ENCODE results near the gene SLC25A41.
"Not testable (repeated sequence)": the region's sequence is repeated elsewhere in the genome, so short reads cannot be mapped to it uniquely, and the experiment has no call there.

The SLC25A41 gene

DNA sequence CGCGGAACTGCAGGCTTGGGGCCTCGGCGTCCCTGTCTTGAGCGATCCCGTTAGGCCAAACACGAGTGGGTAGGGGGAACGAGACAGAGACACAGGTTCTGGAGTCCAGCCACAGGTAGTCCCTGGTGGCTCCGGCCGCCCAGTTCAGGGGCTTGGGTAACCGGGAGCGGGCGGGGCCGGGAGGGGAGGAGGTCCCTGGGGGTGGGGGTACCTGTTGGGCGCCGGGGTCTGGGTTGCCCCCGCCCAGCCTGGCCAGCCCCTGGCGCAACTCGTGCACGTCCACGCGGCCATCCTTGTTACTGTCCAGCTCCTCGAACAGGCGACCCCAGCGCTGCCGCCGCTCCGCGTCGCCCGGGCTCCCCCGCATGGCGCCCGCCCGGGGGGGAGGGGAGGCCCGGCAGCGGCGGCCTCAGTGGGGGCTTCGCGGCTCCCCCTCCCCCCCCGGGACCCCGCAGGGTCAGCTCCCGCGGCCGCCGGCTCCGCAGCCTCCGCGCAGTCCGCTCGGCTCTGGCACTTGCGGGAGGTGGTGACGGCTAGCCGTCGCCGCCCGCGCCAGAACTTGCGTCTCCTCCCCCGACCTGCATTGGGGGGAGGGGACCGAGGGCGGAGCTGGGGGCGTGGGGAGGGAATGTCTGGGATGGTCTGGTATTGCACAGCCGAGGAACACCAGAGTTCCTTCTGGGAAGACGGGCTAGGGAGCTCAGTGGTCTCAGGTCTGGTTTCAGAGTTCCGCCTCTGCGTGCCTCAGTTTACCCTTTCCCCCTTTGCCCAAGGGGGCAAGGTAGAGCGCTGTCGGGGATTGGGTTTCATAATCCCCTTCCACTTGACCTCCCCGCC, 25.9 kb upstream of the SLC25A41 start, which contains the start of gene SLC25A23:
TSS of gene SLC25A23 (minus strand) at position 531 of the 837 bp plus-strand sequence. CDS start at position 367, 164 bp downstream.
- DNase-seq, result peak; percentile 91

DNA sequence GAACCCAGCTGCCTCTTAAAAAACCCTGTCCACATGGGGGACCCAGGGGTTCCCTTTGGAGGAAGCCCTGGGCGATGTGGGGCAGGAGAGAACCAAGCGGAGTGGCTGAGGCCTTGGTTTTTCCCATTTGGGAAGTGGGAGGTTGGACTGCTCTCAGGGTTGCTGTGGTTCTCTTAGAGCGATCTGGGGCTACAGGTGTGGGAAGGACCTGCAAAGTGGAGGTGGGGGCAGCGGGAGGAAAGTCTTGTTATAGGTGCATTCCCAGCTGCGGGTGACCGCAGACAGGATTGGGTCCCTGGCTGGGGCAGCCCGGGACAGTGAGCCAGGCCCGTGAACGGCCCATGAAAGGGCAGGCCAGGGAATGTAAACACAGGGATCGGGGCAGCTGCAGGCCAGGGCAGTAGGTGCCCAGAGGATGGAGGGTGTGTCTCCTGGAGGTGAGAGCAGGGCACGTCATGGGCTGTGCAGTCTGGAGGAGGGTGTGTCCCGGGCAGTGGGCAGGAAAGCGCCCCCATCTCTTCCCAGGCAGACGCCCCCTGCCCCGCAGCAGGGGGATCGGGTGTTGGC, 25.2 kb upstream of the SLC25A41 start:
- peak; percentile 60 for DNase-seq

DNA sequence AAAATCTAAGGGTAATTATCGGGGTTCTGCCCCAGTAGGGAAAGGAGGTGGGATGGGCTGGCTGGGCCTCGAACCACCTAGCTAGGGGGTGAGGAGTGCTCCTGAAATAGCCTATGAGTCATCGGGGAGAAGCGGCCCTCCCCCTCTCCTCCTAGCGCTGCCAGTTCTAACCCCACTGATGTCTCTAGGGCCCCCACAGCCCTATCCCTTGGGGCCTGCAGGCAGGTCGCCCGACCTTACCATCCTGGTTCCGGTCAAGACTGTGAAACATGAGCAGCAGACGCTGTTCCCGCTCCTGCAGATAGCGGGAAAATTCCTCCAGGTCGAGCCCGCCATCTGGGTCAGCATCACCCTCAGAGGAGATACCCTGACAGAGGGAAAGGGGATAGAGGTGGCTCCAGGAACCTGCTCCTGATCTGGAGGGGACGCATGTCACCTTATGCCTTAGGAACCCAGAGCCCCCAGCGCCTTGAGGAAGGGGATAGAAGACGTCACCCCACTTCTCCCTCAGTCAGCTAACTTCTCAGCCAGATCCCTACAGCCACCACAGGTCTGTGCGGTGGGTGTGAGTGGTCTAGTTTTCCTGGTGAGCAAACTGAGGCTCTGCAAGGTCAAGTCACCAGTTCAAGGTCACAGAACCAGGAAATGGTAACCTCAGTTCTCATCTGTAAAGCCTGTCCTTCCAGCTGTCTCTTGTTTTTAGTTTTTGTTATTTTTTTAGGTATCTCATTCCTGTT, 24.6 kb upstream of the SLC25A41 start:
- no peak for DNase-seq

DNA sequence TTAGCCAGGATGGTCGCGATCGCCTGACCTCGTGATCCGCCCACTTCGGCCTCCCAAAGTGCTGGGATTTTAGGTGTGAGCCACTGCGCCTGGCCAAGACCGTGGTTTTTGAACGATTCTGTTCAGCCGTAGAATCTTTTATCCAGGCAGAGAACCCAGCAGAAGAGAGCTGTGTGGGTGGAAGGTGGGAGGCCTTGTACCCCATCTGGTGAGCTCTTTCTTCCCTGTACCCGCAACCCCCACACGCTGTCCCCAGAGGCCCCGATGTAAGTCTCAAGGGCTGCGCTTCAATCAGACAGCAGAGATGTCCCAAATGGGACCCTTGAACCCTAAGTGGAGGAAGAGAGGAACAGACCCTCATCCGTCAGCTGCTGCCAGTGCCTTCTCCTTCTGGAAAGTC, 22.4 kb upstream of the SLC25A41 start:
- DNase-seq, result no peak

DNA sequence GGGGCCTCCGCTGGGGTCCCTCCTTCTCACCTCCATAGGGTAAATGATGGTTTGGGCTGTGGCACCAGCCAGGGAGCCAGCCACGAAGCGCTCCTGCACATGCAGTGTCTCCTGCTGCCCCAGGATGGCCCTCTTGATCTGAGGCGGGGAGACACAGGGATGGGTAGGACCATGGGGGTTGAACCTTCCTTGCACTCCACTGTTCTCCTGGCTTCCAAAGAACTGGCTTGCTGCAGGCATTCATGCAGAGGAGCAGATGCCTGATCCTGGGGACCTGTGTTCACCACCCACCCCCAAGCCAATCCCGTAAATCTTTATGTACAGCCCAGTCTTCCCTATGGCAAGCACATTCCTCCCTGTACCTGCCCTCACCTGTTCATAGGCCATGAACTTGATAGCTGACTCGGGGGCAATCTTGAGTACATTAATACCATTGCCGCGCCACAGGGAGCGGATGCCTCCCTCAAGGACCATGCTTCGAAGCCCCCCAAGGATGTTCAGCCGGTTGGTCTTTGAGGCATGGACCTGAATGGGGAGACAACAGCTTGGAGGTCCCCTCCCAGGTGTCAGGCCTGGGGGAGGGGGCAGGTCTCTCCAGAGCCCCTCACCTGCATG, 20.5 kb upstream of the SLC25A41 start:
- DNase-seq, result no peak

DNA sequence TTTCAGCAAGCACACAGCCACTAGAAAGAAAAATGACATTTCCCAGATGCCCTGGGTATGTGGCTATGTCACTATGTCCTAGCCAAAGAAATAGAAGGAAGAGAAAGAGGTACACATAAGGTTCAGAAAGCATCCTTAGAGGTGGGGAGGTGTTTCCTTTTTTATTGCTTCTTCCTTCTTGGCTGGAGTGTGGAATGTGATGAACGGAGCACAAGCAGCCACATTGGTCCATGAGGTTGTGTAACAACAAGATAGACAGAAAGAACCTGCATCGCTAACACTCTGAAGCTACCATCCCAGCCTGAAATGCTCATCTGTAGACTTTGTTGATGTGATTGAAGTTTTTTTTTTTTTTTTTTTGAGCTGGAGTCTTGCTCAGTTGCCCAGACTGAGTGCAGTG, 19.3 kb upstream of the SLC25A41 start:
- no peak for DNase-seq

DNA sequence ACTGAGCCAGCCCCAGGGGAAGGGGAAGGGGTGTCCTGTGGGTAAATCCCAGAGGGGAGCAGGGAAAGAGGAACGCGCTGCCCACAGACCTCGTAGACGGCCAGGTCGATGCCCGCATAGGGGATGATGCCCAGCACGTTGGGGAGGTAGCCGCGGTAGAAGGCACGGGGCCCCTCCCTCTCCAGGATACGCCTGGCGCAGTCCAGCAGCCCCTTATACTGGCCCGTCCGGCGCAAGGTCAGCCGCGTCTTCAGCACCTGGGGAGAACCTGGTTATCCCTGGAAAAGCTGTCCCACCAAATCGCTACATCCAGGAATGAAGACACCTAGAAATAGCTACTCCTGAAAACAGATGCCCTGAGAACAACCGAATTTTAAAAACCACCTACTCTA, 18.7 kb upstream of the SLC25A41 start:
- no peak for DNase-seq

DNA sequence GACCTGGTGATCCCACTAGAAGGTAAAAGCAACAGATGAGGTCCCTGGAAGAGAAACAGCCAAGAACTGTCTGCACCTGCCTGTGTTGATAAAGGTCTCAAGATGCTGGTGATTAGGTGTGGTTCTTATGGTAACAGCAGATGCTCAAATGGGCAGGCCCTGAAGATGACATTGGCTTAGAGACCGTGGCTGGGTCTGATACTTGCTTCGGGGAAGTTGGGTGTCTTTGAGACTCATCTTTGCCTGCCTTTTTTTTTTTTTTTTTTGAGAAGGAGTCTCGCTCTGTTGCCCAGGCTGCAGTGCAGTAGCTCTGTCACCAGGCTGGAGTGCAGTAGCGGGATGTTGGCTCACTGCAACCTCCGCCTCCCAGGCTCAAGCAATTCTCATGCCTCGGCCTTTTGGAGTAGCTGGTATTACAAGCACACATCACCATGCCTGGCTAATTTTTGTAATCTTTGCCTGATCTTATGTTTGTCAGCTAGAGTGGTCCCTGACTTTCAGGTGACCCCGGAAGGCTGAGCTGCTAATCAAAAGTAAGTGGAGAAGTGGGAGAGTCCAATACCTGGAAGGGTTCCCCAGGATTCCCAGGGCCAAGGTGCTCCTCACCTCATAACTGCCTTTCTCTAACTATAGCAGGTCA, 18.1 kb upstream of the SLC25A41 start:
- no peak for DNase-seq

DNA sequence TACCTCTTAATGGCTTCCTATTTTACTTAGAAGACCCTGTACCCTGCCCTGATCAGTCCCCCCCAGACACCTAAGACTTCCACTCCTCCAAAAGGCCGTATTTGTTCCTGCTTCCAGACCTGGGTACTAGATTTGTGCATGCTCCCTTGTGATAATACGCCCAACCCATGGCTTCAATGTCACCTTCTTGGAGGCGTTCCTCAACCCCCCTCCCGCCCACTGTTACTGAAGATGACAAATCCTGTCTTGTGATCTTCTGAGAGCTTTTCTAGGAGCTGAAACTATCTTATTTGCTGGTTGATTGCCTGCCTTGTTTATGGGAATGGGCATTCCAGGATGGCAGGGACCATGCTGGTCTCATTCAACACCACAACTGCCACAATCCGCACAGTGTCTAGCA, 16.6 kb upstream of the SLC25A41 start:
- DNase-seq, result no peak

DNA sequence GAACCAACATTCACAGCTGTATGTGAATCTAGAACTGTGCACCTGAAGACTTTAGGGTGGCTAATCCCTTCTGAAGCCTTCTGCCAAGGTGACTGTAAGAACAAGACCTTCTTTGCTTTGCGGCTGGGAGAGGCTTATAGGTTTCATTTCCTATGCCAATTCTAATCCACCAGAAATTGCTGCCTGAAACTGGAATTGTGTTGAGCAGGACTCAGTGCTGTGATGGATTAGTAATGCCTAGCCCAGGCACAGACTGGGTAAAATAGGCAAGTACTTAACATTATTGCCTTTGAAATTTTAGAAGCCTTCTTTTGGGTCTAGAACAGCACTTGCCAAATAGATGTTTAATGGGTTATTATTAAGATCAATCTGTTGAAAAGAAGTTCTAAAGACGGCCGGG, 14.5 kb upstream of the SLC25A41 start:
- DNase-seq, result no peak

DNA sequence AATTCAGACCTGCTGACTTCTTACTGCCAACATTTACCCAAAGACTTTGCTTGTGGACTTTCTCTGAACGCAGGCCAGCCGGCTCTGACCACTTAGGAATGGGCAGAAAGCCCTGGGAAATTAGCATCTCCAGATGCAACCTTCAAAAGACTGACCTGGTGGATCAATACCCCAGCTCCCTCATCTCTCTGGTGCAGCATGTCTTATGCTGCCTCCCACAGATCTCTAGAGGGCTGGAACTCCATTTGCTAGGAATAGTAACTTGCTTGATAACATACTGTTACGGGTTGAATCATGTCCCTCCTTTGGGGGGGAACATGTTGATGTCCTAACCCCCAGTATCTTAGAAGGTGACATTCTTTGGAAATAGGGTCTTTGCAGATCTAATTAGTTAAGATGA, 12.9 kb upstream of the SLC25A41 start:
- DNase-seq, result no peak

DNA sequence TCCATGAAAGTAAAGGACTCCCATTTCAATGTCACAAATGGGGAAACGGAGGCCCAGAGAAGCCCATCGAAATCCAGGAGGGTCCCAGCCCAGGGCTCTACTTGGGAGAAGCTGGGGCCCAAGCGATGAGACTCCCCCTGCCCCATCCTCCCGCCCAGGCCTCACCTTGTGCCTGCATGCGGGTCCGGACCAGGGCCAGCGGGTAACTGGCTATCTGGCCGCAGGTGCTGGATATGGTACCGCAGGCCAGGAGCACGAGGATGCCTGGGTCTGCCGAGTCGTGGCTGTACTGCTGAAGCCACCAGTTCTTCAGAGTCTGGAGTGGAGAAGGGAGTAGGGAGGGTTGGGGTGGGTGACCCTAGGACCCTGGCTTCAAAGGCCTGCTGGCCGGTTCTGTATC, 10.4 kb upstream of the SLC25A41 start:
- no peak for DNase-seq

DNA sequence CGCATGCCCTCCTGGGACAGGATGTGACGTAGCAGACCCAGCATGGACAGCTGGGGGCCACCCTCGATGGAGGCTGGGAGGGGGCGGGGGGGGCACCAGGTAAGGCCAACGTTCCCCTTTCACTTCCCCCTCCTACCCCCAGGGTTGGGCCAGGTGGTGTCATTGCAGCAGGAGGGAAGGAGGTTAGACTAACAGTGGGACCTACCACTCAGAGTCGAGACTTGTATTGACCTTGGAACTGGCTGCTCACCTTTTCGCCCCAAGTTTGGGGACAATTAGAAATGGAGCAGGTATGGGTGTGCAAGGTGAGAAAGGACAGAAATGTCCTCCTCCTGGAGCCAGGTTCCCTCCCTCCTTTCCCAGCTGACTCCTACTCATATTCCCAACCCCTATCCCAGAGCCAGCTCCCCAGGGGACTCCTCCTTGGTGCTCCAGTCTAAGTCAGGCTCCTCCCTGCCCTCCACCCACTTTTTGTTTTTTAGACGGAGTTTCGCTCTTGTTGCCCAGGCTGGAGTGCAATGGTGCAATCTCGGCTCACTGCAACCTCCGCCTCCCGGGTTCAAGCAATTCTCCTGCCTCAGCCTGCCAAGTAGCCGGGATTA, 8.6 kb upstream of the SLC25A41 start:
- DNase-seq, result no peak

DNA sequence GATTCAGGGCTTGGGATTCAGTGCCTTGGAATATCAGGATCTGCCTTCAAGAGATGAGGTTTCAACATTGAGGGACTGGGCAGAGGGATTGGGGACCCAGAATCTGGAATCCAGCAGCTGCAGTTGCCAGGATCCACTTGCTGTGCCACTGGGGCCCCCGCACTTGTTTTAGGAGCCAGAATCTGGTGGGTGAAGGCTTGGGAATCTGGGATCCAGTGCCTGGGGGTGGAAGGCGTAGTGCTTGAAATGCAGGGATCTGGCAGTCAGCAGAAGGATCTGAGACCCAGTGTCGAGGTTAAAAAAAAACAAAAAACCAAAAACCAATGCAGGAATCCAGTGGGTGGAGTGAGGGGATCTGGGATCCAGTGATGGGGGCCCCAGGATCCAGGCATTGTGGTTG, 7.3 kb upstream of the SLC25A41 start:
- no peak for DNase-seq

DNA sequence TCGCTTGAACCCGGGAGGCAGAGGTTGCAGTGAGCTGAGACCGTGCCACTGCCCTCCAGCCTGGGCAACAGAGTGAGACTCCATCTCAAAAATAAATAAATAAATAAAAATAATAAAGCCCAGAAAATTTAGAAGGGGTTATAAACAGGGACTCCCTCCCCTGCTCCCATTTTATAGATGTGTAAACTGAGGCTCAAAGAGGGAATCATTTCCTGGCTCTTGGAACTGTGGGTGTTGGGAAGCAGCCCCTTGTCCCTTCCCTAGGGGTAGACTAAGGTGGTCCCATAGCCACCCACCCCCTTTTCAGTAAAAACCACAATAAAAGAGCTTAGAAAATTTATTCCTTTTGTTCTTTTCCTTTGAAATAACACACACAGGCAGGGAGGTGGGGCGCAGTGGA, 6.2 kb upstream of the SLC25A41 start:
- DNase-seq, result no peak

DNA sequence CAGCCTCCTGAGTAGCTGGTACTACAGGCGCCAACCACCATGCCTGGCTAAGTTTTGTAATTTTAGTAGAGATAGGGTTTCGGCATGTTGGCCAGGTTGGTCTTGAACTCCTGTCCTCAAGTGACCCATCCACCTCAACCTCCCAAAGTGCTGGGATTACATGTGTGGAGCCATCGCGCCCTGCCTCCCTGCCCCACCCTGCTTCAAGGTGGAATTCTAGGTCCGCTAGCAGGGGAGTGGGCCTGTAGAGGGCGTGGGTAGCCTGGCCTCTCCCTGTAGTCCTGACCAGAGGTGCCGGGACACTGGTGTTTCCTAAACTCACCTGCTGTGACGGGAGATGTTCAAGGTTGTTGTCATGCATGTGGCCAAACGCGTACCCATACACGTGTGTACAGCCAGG, 398 bp downstream of the SLC25A41 start:
- no peak for DNase-seq

DNA sequence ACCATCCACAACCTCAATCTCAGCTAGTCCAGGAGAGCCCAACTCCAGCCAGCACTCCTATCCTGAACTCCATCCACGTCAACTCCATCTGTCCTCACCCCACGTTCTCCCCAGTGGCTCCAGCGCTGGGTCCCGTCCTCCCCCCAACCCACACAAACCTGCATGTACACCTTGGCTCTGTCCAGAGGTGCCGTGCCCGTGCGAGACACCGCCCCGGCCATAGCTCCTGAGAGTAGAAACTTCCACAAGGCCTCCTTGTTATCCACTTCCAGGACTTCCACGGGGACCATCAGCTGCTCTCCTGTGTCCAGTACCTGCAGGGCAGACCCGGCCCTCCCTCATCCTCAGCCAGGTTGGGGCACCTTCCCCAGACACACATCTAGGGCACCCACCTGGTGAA, 1.7 kb downstream of the SLC25A41 start:
- no peak for DNase-seq

DNA sequence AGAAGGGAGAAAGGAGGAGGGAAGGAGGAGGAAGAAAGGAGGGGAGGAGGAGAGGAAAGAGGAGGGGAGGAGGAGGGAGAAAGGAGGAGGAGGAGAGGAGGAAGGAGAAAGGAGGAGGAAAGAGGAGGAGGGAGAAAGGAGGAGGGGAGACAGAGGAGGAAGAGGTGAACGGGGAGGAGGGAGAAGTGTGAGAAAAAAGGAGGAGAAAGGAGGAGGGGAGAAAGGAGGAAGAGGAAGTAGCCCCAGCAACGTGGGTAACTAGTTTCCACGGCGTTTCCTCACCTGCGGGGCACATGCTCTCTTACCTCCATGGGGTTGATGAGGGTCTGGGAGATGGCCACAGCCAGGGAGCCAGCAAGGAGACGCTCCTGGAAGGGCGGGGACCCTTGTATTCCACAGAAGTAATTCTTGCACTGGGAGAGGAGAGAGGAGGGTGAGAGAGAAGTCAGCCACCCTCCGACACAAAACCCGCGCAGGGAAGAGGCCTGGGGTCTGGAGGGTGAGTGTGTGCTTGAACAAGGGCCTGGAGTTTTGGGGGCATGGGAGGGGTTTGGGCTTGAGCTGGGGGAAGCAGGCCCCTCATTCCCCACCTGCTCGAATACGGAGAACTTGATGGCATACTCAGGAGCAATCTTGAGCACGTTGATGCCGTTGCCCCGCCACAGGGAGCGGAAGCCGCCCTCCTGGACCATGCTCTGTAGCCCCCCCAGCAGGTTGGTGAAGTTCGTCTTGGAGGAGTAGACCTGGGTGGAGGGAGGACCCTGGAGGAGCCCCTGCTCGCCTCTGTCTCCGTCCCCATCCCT, 3.9 kb downstream of the SLC25A41 start:
- no peak for DNase-seq

DNA sequence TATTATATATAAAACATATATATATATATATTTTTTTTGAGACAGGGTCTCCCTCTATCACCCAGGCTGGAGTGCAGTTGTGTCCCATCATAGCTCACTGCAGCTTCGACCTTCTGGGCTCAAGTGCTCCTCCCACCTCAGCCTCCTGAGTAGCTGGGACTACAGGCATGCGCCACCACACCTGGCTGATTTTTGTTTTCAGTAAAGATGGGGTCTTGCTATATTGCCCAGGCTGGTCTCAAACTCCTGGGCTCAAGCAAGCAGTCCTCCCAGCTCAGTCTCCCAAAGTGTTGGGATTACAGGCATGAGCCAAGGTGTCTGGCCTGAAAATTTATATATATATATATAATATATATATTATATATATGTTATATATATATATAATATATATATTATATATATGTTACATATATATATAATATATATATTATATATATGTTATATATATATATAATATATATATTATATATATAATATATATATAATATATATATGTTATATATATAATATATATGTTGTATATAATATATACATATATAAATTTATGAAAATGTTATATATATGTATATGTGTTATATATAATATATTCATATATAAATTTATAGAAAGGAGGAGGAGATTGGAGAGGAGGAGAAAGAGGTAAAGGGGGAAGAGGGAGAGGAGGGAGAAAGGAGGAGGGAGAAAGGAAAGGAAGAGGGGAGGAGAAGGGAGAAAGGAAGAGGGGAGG, 4.7 kb downstream of the SLC25A41 start:
- not testable (repeated sequence) for DNase-seq

DNA sequence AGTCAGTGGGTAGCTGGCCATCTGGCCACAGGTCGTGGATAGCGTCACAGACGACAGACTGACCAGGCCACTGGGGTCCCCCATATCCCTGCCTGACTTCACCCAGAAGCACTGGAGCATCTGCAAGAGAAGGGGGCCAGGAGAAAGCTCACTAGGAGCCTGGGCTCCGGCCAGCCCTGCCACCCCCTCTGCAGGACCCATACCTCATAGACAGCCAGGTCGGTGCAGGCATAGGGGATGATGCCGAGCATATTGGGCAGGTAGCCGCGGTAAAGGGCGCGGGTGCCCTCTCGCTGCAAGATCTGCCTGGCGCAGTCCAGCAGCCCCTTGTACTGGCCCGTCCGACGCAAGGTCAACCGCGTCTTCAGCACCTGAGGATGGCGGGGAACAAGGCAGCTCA, 6.4 kb downstream of the SLC25A41 start:
- peak; percentile 43 for DNase-seq
